ENCODE data around the gene METTL26. TPM values are rescaled to one million over a fixed set of nuclear protein-coding genes. Genes with fewer than 3 reads are reported as not detected.

Gene METTL26
- total and polyA plus RNA-seq, 2 of the 4 experiments (the other 2 are of a cell fraction): 46.8 to 128 TPM

GRCh38 chr16:593406-593805 lies 42.7 kb downstream of the METTL26 start:
- H3K27me3 ChIP-seq (ENCODE audit: control insufficient read depth, insufficient read depth, low read length): no peaks in the 10 kb centered on the region
- H3K4me3 ChIP-seq (ENCODE audit: insufficient read depth, low read depth, low read length): no peak overlapping the region
- no peak overlapping the region for H3K18ac ChIP-seq (ENCODE audit: low read depth, low read length)
- no peak overlapping the region for H3K56ac ChIP-seq (ENCODE audit: extremely low read depth, insufficient read depth, low read length)
- BruUV-seq (replicated peaks): no TSS peak
- H4K5ac ChIP-seq (ENCODE audit: low read depth, low read length): no peak overlapping the region
- no peak overlapping the region for H3K4me2 ChIP-seq (ENCODE audit: low read depth, low read length)
- no peak overlapping the region for H2BK120ac ChIP-seq (ENCODE audit: low read depth, low read length)
- H4K20me1 ChIP-seq (ENCODE audit: insufficient read depth, low read length): peaks cover 60% of the 10 kb centered on the region
- ATAC-seq (ENCODE audit: low read depth): no peak
- no peak overlapping the region for H4K8ac ChIP-seq (ENCODE audit: low read depth in 2 of 2, low read length in 2 of 2)
- dilution Hi-C loops (cut with HindIII; ENCODE audit: low sequenced_read_pairs, unreplicated experiment): no loop called here
- no peak overlapping the region for H3K9ac ChIP-seq (ENCODE audit: low read depth, low read length)
- no peak overlapping the region for H3K4ac ChIP-seq (ENCODE audit: low read depth, low read length)
- no peak overlapping the region for H4K91ac ChIP-seq (ENCODE audit: insufficient read depth, low read depth, low read length)
- in situ Hi-C loops (cut with MboI; ENCODE audit: low sequenced_read_pairs): no loop called here
- H2AK9ac ChIP-seq (replicated peaks; ENCODE audit: low read depth, low read length, poor library complexity): peak overlapping the region; percentile 5
- no peak overlapping the region for H2BK5ac ChIP-seq (ENCODE audit: low read depth, low read length, poor library complexity, severe bottlenecking)
- H3K14ac ChIP-seq (replicated peaks; ENCODE audit: low read depth, low read length): no peak overlapping the region
- H2BK15ac ChIP-seq (ENCODE audit: low read depth, low read length): no peak overlapping the region
- H2AK5ac ChIP-seq (ENCODE audit: low read depth, low read length): no peak overlapping the region
- H2BK20ac ChIP-seq (ENCODE audit: low read depth, low read length): no peak overlapping the region
- H3K4me1 ChIP-seq (ENCODE audit: control insufficient read depth, insufficient read depth, low read length): peaks cover 7% of the 10 kb centered on the region; the same call in 1 of the 2 replicates
- no peak for TF ChIP-seq BHLHE40 (IDR thresholded peaks at IDR 0.05; ENCODE audit: low read depth, low read length)
- no peak for TF ChIP-seq POLR2A (IDR thresholded peaks at IDR 0.05; ENCODE audit: low read depth, low read length)
- TF ChIP-seq FOS (IDR thresholded peaks at IDR 0.05; ENCODE audit: low read depth, low read length): no peak
- no peak for TF ChIP-seq MAZ (IDR thresholded peaks at IDR 0.05; ENCODE audit: borderline replicate concordance, low read depth, low read length)
- TF ChIP-seq RAD21 (IDR thresholded peaks at IDR 0.05; ENCODE audit: low read length): no peak
- no peak for TF ChIP-seq USF2 (IDR thresholded peaks at IDR 0.05; ENCODE audit: low read depth, low read length)
- no peak for TF ChIP-seq CTCF (conservative IDR thresholded peaks at IDR 0.05; ENCODE audit: low read depth, low read length)
- TF ChIP-seq ELK1 (IDR thresholded peaks at IDR 0.05; ENCODE audit: borderline replicate concordance, low read depth, low read length): no peak
- TF ChIP-seq MXI1 (IDR thresholded peaks at IDR 0.05; ENCODE audit: borderline replicate concordance, low read depth, low read length): no peak
- TF ChIP-seq CHD1 (IDR thresholded peaks at IDR 0.05; ENCODE audit: low read depth, low read length): no peak
- no peak for TF ChIP-seq CEBPB (IDR thresholded peaks at IDR 0.05; ENCODE audit: low read depth, low read length)
- no peak for TF ChIP-seq NFE2L2 (IDR thresholded peaks at IDR 0.05; ENCODE audit: low read depth, low read length)
- no peak for TF ChIP-seq SMC3 (IDR thresholded peaks at IDR 0.05; ENCODE audit: low read depth, low read length)
- TF ChIP-seq MAFK (IDR thresholded peaks at IDR 0.05; ENCODE audit: low read depth, low read length): no peak
- no peak for TF ChIP-seq RFX5 (IDR thresholded peaks at IDR 0.05; ENCODE audit: low read depth, low read length)
- H3K9me3 ChIP-seq (ENCODE audit: control insufficient read depth, insufficient read depth, low read length): no peaks in the 10 kb centered on the region
- H3K36me3 ChIP-seq (ENCODE audit: control insufficient read depth, insufficient read depth, low read length): peaks cover 5% of the 10 kb centered on the region; the same call in 1 of the 2 replicates
- peak overlapping the region; percentile 23 for H2AFZ ChIP-seq (replicated peaks; ENCODE audit: low read length, poor library complexity)
- ChIA-PET POLR2A (ENCODE audit: unreplicated experiment) (no interaction called here), CTCF (no interaction called here)
- intact Hi-C loops (cut with micrococcal nuclease): no loop called here
- no peak for DNase-seq
- H3K9me1 ChIP-seq (ENCODE audit: insufficient read depth, low read length): peaks cover 12% of the 10 kb centered on the region; the same call in 1 of the 2 replicates
- H3K23ac ChIP-seq (ENCODE audit: low read depth, low read length): no peak overlapping the region
- WGBS, 2 experiments (ENCODE audit: extremely low coverage in 2 of 2, insufficient read length in 1 of 2): 100% methylated on average over 4 of the region's 9 CpGs; no CpG with 5 or more reads in 1 of the 2 experiments
- peaks cover 26 to 76% of the 10 kb centered on the region in 2 experiments; a peak in 3 of 4 replicates for H3K79me1 ChIP-seq (ENCODE audit: low read depth in 1 of 2, low read length in 2 of 2)
- H3K27ac ChIP-seq (ENCODE audit: insufficient read depth, low read length): no peak overlapping the region

All from IMR-90 (cell line).